8988T (cell line): ENCODE measurements around the gene HK1.
"Not testable (repeated sequence)": the region's sequence is repeated elsewhere in the genome, so short reads cannot be mapped to it uniquely, and the experiment has no call there.

Source experiments
- DNase-seq: peaks from one replicate; pipeline ENCODE4 v3.0.0; 2011

HK1 gene

GRCh38 chr10:69428165-69428564 is 149.9 kb downstream of the HK1 start:
- no peak for DNase-seq

GRCh38 chr10:69434169-69434568 is 155.9 kb downstream of the HK1 start:
- no peak for DNase-seq

GRCh38 chr10:69434926-69435325 is 156.6 kb downstream of the HK1 start:
- no peak for DNase-seq

- no peak for DNase-seq
Measured at GRCh38 chr10:69435966-69436520, 157.7 kb downstream of the HK1 start.

- DNase-seq: no peak
Measured at GRCh38 chr10:69437321-69438259, 159.3 kb downstream of the HK1 start.

GRCh38 chr10:69438536-69439349 is 160.4 kb downstream of the HK1 start:
- no peak for DNase-seq

- DNase-seq: no peak
Measured at GRCh38 chr10:69439350-69439739, 161.0 kb downstream of the HK1 start.

GRCh38 chr10:69439813-69440506 is 161.7 kb downstream of the HK1 start:
- no peak for DNase-seq

- no peak for DNase-seq
Measured at GRCh38 chr10:69443354-69443753, 165.1 kb downstream of the HK1 start.

GRCh38 chr10:69445041-69445440 is 166.7 kb downstream of the HK1 start:
- no peak for DNase-seq

GRCh38 chr10:69446229-69446628 is 167.9 kb downstream of the HK1 start:
- no peak for DNase-seq

GRCh38 chr10:69446650-69447151 is 168.4 kb downstream of the HK1 start:
- no peak for DNase-seq

- no peak for DNase-seq
Measured at GRCh38 chr10:69449841-69450240, 171.5 kb downstream of the HK1 start.

- DNase-seq: not testable (repeated sequence)
Measured at GRCh38 chr10:69450395-69450794, 172.1 kb downstream of the HK1 start.

GRCh38 chr10:69451209-69451783 is 173.0 kb downstream of the HK1 start, which contains the start of gene TSPAN15:
Gene TSPAN15 (plus strand): TSS chr10:69451465. CDS start chr10:69451595, 130 bp downstream.
- DNase-seq: peak; percentile 66
